Dermis blood vessel endothelial cell (primary cell): ENCODE results near the gene HOXA2. TPM values are rescaled to one million over a fixed set of nuclear protein-coding genes. Genes with fewer than 3 reads are reported as not detected.

ENCODE experiments used
- DNase-seq: peaks from one replicate; pipeline ENCODE4 v3.0.0; 2010
- total RNA-seq: library from RNA; depleted of rRNA; stranded (reverse); fragments of >200 nt; gene quantifications from 2 replicates; pipeline ENCODE4 v1.2.3, GENCODE V29; 2014

The HOXA2 gene
- total RNA-seq, 1 donor from 2014 or later, result 0.34 TPM

- no peak for DNase-seq
Measured at GRCh38 chr7:27141137-27141922, 38.8 kb upstream of the HOXA2 start.

- no peak for DNase-seq
Measured at GRCh38 chr7:27140126-27140857, 37.8 kb upstream of the HOXA2 start.

- DNase-seq, result no peak
Measured at GRCh38 chr7:27139334-27140125, 37.0 kb upstream of the HOXA2 start.

GRCh38 chr7:27138985-27139333 lies 36.5 kb upstream of the HOXA2 start:
- no peak for DNase-seq

DNA sequence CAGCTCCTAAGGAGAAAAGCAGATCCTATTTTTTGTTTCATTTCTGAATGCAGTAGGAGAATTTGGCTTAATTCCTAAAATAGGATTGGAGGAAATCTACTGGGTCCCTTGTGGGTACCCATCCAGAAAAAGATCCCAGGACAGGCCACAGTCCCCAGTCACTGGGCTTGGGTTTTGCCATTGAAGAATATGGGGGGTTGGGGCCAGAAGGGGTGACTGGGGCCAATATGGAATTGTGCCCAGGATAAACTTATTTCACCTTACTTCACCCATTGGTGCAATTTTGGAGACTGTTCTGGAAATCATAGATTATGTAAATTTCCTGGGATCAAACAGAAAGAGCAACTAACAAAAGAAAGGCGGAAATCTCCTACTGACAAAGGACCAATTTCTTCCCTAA lies 36.0 kb upstream of the HOXA2 start:
- no peak for DNase-seq

- no peak for DNase-seq
Measured at GRCh38 chr7:27137640-27138315, 35.3 kb upstream of the HOXA2 start.

DNA sequence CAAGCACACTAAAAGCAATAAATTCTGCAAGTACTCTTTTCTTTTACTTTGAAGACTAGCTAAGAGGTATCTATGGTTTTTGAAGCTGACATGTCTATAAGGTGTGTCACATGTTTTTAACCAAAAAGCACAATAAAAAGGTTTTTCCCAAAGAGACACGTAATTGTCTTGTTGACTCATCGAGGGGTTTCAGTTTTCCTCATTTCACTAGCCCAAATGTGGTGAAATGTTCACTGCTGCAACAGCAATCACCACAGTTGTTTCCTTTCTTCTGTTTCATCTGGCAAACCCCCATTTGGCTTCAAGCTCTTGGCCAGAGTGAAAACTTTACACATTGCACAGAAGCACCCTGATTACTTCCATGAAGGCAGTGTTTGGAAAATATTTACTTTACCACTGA lies 31.9 kb upstream of the HOXA2 start:
- peak; percentile 59 for DNase-seq

DNA sequence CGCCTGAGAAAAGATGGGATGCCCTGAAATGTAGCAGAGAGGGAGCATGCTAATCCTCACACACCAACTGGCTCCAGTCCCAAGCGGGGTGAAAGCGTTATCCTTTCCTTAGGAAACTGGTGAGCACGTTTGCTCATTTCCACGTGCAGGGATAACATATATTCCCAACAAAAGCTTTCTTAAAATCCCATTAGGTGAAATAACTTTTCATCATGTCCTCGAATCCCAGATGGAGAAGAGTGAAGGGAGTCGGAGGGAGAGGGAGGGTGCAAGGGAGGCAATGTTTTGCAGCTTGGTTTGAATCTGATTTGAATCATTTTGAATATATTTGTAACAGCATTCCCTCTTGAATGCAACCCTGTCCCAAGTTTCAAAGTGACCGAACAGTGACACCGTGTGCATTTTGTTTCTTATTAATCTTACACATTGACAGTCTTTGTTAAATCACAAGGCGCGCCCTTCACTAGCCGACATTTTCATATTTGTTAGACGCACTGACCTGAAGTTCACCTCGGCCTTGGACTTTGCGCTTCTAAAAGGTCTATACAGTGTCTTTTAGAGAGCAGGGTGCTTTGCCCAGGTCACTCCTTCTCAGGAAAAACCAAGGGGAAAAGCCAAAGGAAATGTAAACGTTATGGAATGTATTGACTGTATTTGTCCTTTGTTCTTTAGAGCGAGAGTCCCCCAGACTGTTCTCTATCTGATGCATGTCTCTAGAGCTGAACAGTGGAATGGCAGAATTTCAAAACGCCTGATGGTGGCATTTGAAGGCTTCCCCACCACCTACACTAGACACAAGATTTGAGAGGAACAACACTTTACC lies 31.1 kb upstream of the HOXA2 start:
- peak; percentile 37 for DNase-seq

DNA sequence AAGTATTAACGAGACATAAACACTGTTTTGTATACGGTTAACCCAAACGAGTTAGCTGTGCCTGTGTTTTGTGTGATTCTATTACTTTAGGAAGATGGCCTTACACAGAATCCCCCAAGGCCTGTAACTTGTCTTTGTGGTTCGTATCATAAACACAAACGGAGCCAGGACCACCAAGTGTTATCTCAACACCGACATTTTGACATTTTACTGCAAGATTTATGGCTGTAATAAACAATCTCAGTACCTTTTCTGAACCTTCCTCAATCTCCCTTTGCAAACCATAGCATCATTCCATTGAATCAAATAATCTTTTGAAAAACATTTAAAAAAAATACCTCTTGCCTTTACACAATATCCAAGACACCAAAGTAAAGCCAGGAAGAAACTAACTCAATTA lies 30.5 kb upstream of the HOXA2 start:
- no peak for DNase-seq

DNA sequence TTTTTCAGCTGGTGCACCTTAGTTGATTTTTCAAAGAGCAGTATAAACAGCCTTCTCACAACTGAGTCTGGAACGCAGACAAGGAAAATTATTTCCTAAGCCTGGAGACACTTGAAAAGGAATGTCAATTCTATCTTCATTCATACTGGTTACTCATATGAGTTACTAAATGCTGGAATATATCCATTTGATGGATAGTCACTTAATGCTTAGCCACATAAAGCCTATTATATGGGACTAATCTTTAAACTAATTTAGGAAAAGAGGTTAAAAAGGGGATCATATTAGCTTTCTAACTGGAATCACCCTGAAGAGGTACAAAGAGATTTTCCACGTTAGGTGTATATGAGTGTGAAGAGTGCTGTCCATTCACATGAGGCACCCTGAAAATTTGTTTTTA lies 29.7 kb upstream of the HOXA2 start:
- DNase-seq, result no peak

- no peak for DNase-seq
Measured at GRCh38 chr7:27131390-27131819, 28.9 kb upstream of the HOXA2 start.

- DNase-seq, result peak; percentile 96
Measured at GRCh38 chr7:27130540-27131389, 28.3 kb upstream of the HOXA2 start, which contains the start of gene HOXA4. HOXA4 (minus strand) TSS chr7:27130757; CDS start chr7:27130733, 24 bp downstream.

- peak; percentile 80 for DNase-seq
Measured at GRCh38 chr7:27129729-27130539, 27.5 kb upstream of the HOXA2 start.

DNA sequence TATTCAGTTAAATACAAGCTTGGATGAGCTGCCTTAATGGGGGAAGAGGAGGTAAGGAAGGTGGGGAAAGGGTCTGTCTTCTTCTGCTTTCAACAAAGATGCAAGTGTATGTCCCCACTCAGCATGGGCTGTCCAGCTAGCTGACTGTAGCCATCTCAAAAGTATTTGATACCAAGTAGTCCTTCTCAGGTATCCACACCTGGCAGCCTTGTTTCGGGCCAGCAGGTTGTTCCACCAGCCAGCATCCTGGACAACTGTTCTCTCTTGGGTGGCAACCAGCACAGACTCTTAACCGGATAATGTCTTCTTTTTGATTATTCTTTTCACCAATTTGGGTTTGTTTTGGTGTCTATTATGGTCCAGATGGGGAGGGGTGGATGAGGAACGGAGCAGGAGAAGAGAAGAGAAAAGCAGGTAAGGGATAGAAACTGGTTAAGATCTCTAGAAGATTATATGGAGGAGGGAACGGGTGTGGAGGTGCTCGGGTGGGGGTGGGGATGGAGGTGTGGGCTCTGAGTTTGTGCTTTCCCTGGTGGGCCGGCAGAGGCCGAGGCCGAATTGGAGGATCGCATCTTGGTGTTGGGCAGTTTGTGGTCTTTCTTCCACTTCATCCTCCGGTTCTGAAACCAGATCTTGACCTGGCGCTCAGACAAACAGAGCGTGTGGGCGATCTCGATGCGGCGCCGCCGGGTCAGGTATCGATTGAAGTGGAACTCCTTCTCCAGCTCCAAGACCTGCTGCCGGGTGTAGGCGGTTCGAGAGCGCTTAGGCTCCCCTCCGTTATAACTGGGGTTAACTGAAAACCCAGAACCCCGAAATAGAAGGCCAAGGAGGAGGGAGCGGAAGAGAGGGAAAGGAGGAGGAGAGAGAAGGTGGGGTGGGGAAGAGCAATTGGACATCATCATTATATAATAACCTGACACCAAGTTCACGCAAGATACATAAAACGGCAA lies 26.6 kb upstream of the HOXA2 start:
- DNase-seq, result no peak

DNA sequence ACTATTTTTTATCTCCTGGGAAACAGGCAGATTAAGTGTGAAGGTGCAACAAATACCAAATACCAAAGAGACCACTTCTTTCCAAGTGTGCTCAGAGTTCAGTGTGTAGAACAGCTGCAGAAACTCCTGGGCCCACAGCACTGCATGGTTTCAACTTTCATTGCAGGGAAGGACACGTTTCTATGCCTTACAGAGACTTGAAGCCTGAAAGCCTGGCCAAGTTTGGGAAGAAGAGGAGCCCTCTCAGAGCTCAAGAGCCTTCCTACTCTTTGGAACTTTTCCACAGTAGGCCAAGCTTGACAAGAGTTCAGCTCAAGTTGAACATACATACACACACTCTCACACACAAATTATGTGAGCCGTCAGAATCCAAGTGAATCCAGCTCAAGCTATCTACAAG lies 25.6 kb upstream of the HOXA2 start:
- no peak for DNase-seq

- DNase-seq, result no peak
Measured at GRCh38 chr7:27126596-27127327, 24.3 kb upstream of the HOXA2 start.

- DNase-seq, result no peak
Measured at GRCh38 chr7:27125986-27126394, 23.5 kb upstream of the HOXA2 start.
